Kasumi-1 (cell line): Measurements from ENCODE around the gene APOBR.
"Not testable (repeated sequence)": the region's sequence is repeated elsewhere in the genome, so short reads cannot be mapped to it uniquely, and the experiment has no call there.

Source experiments
- DNase-seq, 2 experiments: peaks; one replicate each; lab custom pipeline; 2025; lab: John Stamatoyannopoulos, UW

APOBR gene

DNA sequence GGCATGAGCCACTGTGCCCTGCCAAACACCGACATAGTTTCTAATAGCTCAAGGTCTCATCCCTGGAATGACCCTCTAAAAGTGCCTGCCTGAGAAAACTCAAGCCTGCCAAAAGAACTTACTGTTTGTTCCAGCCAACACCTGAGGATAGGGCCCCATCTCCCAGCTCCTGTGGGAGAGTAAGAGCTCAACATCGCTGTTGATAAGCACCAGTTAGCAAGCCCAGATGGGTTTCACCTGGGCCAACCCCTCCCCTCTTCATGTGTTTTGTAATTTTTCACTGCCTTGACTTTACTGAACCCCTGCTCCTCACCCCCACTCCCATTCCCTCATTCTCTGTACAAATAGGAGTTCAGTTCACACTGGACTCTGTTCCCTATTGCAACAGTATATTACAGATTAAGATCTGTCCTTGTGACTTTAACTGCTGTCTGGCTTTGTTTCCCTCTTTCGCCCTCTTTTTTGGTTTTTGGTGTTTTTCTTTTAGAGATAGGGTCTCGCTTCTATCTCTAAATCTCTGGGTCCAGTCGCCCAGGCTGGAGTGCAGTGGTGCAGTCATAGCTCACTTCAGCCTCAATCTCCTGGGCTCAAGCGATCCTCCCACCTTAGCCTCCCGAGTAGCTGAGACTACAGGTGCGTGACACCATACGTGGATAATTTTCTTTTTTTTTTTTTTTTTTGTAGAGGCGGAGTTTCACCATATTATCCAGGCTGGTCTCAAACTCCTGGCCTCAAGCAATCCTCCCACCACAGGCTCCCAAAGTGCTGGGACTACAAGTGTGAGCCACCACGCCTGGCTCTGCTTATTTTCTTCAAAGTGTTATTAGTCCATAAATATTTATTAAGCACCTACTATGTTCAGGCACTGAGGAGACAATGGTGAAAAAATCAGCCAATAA is 32.0 kb downstream of the APOBR start:
- no peak for DNase-seq

- DNase-seq, result not testable (repeated sequence)
Observed at GRCh38 chr16:28527100-28527785, 32.8 kb downstream of the APOBR start.

DNA sequence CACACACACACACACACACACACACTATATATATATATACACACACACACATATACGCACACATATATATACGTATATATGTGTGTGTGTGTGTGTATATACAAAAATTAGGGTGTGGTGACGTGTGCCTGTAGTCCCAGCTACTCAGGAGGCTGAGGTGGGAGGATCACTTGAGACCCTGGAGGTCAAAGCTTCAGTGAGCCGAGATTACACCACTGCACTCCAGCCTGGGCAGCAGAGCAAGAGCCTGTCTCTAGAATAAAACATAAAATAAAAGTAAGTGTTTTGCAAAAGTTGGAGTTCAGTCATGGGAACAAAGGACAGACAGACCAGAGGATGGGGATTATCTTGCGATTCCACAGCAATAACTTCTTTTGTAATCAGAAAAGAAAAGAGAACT is 33.5 kb downstream of the APOBR start:
- no peak for DNase-seq

DNA sequence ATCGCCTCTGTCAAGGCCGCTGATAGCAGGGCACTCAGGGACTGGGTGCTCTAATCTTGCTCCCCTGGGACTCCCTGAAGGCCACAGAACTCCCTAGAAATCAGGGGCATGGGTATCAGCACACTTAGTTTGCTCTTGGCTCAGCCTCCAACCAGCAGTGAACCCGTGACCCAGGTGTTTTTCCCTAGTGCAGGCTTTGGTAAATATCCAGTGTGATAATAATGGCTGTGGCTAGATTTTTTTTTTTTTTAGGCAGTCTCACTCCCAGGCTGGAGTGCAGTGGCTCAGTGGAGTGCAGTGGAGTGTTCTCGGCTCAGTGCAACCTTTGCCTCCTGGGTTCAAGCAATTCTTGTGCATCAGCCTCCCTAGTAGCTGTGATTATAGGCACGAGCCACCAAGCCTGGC is 34.0 kb downstream of the APOBR start:
- DNase-seq, result no peak

DNA sequence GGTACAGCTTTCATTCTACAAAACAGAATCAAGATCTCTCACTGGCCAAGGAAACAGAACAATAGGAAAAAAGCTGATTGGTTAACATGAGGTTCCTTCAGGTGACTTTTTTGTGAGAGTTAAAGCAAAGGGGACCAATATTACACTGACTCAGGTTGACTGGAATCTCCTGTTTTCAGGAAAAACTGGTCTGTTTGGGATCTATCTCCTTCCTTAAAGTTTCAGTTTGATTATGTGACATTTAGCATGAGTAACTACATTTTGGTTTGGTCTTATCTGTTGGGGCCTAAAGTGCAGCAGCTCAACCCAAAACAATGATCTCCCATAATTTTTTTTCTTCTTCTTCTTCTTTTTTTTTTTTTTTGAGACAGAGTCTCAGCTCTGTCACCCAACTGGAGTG is 34.7 kb downstream of the APOBR start:
- DNase-seq, result no peak

GRCh38 chr16:28531777-28532744 is 37.6 kb downstream of the APOBR start:
- no peak for DNase-seq

DNA sequence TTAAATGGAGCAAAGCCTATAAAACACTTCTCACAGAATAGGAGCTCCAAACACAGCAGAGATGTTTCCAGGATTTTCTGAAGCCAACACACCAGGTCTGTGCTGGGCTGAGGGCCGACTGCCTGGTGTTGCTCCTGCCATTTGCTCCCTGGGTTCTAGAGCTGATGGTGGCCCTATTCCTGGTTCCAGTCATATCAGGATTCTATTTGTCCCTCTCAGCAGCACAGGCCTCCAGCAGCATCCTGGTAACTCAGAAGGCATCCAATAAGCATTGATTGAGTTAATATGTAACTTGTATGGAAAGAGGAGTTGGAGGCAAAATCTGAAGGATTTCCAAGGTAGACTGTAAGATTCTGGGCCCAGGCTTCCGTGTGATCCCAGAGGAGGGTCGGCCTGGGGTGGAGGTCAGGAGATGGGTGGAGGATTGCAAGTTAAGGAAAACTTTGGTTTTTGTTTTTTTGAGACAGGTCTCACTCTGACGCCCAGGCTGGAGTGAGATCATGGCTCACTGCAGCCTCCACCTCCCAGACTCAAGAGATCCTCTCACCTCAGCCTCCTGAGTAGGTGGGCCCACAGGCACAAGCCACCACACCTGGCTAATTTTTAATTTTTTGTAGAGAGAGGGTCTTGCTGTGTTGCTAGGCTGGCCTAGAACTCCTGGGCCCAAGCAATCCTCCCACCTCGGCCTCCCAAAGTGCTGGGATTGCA is 38.7 kb downstream of the APOBR start:
- DNase-seq, result no peak

DNA sequence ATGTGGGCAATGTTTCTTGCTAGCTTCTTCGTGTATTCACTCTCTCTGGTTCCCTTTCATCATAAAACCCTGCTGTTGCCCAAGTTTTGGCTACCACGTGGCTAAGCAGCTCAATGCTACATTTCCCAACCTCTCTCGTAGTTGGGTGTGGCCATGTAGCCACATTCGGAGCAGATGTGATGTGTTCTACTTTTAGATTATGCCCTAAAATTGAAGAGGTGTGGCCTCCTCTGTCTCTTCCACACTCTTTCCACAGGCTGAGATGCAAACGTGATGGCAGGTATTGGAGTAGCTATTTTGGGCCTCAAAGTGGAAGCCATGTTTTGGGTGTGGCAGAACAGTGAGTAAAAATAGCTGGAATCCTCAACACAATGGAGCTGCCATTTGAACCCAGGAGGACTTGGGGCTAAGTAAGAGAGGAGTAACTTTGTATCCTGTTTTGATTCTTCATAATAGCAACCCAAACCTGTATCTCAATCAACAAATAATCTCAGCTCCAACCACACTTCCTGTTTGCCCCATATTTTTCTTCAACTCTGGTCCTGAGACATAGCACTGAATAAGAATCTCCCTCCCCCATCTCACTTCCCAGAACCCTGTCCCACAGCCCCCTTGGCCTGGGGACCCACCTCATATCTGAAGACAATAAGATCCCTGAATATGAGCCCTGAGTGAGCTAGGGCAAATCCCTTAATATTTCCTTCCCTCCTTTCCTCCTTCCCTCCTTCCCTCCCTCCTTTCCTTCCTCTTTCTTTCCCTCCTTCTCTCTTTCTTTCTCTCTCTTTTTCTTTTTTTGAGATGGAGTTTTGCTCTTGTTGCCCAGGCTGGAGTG is 40.3 kb downstream of the APOBR start:
- no peak for DNase-seq

DNA sequence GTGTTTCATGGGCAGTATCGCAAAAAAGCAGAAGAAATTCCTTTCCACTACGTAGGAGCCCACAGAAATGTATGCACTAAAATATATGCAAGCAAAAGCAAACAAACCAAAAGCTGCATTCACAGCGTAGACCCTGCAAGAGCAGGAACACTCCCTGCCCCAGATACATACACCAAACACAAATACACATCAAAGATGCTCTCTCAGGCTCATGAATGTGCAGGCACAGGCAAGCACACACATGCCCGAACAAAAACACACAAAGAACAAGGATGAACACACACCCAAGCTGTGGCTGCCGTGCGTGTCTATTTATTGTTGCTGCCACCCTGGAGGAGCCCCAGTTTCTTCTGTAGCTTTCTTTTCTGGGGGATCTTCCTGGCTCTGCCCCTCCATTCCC is 42.6 kb downstream of the APOBR start:
- DNase-seq, result no peak

DNA sequence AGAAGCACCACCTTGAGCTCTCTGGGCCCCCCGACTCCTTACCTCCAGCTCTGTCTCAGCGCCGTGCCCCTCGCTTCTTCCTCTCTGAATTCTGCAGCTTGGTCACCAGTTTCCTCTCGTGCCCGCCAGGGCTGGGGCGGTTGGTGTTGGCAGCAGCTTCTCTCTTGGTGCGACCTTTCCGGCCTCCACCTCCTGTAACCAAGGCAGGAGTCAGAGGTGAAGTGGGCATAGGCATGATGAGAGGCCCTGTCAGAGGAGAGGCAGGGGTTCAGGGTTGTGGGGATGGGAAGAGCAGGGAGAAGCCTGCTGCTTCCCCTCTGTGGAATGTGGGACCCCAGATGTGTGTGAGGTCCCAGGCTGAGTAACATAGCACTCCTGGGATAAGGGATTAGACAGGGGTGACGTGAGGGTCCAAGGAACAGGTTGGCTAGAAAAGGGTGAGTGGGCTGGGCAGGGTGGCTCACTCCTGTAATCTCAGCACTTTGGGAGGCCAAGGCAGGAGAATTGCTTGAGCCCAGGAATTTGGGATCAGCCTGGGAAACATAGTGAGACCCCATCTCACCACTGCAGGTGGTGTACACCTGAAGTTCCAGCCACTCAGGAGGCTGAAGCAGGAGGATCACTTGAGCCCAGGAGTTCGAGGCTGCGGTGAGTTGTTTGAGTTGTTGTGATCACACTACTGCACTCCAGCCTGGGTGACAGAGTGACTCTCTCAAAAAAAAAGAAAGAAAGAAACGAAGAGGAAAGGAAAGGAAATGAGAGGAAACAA is 43.7 kb downstream of the APOBR start:
- DNase-seq, result no peak

DNA sequence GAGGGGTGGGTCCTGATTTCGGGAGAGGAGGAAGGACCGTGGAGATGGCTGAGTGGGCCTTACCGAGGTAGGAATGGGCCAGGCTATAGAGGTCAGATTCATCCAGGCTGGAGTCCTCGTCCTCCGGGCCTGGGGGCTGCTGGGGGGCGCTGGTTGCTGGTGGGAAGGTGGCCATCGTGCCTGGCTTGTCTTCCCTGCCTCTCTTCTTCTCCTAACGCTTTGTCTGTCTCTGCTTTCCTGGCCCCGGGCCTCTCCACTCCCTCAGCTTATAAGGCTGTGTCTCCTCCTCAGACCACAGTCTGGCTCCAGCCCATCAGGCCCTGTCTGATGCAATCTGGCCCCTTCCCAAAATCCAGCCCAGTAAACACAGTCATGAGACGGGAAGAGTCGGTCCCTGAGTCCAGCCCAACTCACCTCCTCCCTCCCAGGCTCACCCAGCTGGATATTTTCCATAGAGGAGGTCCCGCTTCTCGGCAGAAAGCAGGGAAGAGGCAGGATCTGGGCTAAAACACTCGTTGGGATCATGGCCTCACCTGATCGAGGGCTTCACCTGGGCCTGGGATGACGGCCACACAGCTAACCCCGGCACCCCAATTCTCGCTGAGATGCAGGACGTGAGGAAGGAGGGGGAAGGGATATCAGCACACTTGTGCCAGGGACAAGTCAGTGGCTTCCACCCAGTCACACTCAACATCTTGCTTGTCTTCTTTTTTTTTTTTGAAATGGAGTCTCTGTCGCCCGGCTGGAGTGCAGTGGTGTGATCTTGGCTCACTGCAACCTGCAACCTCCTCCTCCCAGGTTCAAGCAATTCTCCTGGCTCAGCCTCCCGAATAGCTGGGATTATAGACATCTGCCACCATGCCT is 44.5 kb downstream of the APOBR start, which contains the start of gene NUPR1:
TSS of gene NUPR1 (minus strand) at position 242 of the 864 bp plus-strand sequence. CDS start at position 175, 67 bp downstream.
- DNase-seq, result no peak

GRCh38 chr16:28540346-28540745 is 45.9 kb downstream of the APOBR start:
- no peak for DNase-seq

- DNase-seq, result no peak
Observed at GRCh38 chr16:28542646-28543045, 48.2 kb downstream of the APOBR start.

- DNase-seq, result peak; percentile 47 to 57
Observed at GRCh38 chr16:28543072-28543471, 48.6 kb downstream of the APOBR start.

- no peak for DNase-seq
Observed at GRCh38 chr16:28544998-28545397, 50.6 kb downstream of the APOBR start.

DNA sequence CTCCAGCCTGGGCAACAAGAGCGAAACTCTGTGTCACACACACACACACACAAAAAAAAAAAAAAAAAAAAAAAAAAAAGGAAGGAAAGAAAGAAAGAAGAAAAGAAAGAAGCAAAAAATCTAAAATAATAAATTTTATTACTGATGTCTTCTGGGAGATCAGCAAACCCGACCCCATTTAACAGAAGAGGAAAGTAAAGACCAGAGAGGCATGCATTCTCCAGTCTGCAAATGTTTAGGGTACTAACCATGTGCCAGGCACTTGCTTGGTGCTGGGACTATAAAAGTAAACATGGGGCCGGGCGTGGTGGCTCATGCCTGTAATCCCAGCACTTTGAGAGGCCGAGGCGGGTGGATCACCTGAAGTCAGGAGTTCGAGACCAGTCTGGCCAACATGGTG is 51.5 kb downstream of the APOBR start:
- not testable (repeated sequence) for DNase-seq

DNA sequence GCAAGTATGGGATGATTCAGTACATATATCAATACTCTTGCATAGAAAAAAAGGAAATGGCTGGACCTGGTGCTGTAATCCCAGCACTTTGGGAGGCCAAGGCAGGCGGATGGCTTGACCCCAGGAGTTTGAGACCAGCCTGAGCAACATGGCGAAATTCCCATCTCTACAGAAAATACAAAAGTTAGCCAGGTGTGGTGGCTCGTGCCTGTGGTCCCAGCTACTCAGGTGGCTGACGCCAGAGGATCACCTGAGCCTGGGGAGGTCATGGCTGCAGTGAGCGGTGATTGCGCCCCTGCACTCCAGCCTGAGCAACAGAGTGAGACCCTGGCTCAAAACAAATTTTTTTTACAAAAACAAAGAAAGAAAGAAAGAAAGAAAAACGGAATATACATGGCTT is 52.2 kb downstream of the APOBR start:
- no peak for DNase-seq

DNA sequence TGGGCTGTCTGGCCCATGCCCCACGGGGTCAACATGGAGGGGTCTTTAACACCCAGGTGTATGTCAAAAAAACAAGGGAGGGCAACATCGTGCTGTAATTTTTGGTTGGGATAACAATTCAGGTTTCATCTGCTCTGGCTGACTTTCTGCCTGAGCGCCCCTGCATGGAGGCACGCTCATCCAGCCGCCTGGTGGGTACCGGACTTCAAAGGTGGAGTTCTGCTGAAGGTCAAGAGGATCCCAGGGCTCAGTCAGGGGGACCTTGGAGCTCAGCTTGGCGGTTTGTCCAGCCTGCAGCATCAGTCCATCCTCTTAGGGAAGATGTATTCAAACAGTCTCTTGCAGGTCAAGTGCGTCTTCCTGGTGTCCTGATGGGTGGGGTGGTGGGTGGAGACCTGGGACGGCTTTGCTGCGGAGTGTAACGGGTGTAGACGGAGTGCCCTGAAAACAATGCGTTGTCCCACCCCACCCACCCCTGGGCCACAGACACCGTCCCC is 53.9 kb downstream of the APOBR start:
- no peak for DNase-seq
